Forelimb muscle (tissue), 1 donor: ENCODE results near the gene TSPAN14. TPM values are rescaled to one million over a fixed set of nuclear protein-coding genes. Genes with fewer than 3 reads are reported as not detected.

ENCODE experiments used
- DNase-seq: peaks from one replicate; pipeline ENCODE4 v3.0.0-alpha.2; 2013; ENCODE audit warnings: low read depth
- polyA plus RNA-seq: library from polyadenylated mRNA; unstranded; fragments of 120-200 nt; gene quantifications from one replicate; pipeline ENCODE4 v1.2.1, GENCODE V29; 2013; ENCODE audit not compliant: insufficient read length

TSPAN14 gene
- polyA plus RNA-seq, 1 donor: 37.6 TPM

DNA sequence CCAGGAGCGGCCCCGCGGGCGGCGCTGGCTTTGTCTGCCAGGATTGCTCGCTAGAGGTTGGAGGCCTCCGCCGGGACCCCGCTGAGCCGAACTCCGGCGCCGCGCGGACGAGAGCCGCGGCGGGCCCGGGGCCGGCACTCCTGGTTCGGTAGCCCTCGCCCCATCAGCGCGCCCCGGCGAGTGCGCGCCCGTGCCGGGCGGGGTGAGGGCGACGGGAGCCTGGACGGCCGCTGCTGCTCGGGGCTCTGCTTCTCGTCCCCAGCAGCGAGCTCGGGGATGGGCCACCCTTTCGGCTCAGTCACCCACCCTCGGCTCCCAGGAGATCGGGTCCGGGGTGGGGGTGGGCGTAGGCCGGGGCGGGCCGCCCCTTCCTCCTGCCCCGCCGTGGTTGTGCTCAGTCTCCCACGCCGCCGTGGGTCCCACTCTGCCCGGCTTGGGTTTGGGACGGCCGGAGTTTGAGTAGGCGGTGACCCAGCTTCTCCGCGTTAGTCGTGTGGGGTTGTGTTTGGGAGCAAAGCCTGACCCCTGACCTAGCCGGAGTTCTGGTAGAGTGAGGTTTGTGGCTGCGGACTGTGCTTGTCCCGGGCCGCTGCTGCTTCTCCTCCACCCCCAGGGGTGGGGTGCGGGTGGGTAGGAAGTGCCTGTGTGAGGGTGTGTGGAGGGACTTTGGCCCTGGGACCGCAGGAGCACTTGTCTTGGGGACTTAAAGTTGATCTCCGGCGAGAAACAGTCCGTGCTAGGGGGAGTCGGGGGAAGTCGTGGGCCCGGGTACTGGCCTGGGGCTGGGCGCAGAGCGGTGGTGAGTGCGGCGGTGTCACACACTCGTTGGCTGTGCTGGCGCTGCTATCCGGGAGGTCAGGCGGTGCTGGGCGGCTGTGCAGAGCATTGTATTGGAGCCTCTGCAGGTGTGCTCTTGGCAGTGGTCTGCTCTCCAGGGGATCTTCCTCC is 677 bp downstream of the TSPAN14 start:
- no peak for DNase-seq

DNA sequence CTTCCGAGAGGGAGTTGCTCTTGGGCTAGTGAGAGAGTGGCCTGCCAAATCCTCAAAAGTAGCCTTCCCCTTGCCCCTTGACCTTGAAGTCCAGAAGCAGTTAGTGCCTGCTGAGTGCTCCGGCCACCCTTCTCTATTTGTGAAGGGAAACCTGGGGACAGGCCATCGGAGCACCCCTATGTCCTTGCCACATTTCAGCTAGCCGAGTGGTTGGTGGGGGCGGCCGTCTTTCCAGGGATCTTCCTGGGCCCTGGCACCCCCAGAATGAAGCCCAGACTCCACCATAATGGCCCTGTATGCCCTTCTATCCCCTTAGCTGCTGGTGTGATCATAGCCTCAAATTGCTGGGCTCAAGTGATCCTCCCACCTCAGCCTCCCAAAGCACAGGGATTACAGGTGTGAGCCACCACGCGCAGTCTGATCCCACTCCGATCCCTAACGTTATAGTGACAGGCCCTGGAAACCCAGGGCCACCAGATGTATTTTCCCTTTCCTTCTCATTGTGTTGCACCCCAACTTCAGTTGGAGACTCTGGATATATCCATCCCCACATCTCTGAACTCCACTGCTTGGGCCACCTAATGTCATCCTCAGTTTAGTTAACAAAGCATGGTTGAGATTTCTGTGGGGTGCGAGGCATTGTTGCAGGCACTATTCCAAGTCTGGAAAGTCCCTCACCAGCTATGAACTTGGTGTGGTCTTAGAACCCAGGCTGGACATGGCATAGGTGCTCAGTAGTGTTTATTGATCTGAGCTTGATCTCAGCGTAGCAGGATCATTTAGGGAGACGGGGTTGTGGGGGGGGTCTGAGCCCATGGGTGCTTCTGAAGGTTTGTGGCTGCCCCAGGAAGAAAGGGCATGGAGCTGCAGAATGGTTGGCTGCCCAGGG is 1.6 kb downstream of the TSPAN14 start:
- no peak for DNase-seq

DNA sequence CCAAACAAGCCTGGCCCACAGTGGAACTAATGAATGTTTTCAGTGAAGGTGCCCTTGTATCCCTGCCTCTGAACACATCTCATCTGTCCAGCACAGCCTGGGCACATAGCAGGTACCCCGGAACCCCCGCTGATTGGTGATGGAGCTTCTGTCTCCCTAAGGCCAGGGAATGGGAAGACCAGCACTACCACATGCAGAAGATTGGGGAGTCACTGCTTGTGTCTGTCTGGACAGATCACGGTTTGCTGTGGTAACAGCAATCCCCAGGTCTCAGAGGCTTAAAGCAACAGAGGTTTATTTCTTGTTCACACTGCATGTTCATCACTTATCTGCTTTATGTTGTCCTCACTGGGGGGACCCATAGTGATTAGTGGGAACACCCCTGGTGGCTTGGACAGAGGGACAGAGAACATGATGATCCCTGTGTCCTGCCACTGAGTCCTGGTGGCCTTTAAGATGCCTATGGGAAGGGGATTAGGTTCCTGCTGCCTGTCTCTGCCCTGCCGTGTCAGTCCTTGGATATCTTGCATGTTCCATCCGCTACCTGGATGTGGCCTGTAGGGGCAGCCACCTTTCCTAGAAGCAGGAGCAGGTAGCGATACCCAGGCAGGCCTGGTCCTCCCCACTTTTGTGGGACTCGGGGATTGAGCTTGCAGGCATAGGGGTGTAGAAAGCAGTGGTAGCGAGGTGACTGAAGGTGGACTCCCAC is 3.6 kb downstream of the TSPAN14 start:
- no peak for DNase-seq

DNA sequence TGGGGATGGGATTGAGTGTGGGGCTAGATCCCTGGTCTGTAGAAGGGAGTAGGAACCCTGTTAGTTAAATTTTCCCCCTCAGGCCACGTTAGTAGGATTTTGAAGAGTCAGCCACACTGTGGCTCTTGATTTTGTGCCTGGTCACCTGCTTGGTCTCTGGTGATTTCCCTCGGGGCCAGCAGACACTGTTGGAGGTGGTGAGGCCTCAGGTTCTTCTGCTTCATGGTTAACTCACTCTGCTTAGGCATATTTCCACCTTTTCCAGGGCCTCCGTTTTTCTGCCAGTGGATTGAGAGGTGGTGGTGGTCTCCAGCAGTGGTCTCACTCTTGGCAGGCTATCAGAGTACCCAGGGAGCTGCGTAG is 4.1 kb downstream of the TSPAN14 start:
- DNase-seq: no peak

DNA sequence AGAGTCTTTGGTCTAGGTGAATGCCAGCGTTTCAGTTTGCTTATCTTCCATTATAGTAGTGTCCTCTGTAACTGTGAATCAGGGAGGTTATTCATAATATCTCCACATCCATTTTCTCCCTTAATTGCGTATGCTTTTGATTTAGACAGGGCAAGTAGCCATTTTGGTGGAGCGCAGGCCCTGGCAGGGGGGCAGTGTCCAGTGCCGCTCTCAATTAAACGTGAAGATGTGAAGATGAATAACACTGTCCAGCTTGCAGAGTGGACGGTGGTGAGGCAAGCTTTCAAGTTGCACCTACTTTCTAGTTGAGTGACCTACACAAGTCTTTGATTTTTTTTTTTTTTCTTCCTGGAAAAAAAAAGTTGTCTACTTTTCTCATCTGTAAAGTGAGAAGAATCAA is 4.5 kb downstream of the TSPAN14 start:
- DNase-seq: no peak

DNA sequence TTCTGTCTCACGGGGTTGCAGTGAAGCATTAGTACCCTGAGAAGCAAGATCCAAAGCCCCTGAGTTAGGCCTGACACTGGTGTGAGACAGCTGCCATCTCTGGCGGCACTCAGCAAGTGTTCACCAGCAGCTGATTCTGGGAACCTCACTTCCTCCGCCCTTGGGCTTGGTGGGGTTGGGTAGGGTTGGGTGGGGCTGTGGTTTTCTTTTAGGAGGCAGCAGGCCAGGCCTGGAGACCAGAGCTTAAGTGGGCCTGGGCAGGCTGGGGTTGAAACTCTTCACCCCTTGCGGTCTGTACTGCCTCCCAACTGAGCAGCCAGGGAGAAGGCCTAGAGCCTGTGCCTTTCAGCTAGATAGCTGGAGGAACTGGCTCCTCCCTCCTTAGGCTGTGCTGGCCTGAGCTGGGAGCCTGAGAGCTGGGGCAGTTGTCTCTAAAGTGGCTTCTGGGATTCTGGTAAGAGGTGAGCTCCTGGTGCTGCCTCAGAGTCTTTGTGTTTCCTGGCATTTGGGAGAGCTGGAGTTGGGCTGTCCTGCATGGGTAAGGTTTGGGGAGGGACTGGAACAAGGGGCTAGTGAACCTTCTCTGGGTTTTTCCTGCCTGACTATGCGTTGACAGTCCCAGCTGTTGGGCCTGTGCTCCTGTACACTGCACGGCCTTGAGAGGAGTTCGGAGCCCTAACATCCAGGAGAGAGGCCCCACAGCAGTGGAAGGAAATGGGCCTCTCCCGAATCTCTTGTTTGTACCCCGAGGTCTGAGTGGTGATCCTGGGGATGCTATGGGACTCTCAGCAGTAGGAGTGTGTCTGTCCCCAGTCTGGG is 5.1 kb downstream of the TSPAN14 start:
- DNase-seq: no peak

DNA sequence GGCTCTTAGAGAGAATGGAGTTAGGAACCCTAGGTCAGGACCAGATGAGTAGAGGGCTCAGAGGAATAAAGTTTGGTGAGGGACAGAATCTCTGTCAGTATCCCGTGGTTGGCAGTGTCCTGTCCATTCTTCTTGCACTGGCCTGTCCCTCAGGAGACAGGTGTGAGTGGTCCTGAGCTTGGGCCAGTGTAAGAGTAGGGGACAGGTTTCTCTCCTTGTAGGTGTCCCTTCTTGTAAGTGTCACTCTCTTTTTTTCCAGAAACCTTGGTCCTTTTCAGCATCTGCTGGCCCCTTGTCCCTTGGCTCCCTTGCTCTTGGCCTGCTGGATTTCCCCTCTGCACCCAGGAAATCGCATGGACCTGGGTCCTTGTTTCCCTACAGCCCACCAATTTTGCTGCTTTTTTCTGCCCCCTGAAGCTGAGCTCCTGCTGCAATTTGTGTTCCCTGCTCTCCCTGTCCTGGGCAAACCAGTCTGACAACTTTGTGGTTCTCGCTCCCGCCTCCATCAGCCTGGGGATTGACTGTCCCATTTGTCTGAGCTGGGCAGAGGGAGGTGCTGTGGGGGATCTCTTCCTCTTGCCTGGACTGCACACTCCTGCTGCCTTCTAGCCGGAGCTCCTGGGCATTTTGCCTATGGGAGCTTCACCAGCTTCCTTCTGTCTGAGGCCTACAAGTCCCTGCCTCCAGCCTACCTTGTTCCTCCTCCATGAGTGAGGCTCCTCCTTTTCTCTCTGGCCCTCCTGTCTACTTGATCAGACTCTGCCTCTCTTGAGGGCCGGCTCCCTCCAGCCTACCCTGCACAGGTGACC is 6.5 kb downstream of the TSPAN14 start:
- DNase-seq: no peak

DNA sequence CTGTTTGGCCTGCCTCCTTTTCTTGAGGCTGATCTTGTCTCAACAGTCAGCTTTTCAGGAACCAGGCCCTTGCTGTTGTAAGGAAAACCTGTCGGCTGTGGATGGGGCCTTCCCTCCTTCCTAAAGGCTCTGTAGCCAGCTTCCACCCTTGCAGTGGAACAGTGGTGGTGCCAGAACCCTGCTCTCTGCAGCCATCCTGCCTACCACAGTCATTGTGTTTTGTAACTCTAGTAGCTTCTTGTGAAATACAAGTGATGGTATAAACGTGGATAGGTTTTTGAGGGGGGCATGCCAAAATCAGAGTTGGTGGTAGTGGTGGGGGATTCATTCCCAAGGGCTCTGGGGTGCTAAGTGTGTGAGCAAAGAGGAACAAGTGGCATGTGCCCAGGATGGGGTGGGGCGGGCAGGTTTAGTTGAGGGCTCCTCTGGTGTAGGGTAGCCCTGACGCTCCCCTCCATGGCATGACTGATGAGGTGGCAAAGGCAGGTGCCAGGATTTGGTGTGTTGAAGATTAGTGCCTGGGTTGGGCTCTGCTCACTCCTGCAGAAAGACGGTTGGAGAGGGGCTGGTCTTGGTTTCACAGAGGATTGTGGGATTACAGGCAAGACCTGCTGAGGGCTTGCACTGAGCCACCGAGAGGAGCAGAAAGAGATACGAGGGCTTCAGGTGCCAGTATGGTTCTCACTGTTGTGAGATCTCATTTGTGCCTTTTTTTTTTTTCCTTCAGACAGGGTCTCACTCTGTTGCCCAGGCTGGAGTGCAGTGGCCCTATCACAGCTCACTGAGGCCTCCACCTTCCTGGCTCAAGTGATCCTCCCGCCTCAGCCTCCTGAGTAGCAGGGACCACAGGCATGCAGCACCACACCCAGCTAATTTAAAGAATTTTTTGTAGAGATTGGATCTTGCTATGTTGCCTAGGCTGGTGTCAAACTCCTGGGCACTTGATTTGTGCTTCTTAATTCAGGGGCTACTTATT is 7.4 kb downstream of the TSPAN14 start:
- DNase-seq: no peak

DNA sequence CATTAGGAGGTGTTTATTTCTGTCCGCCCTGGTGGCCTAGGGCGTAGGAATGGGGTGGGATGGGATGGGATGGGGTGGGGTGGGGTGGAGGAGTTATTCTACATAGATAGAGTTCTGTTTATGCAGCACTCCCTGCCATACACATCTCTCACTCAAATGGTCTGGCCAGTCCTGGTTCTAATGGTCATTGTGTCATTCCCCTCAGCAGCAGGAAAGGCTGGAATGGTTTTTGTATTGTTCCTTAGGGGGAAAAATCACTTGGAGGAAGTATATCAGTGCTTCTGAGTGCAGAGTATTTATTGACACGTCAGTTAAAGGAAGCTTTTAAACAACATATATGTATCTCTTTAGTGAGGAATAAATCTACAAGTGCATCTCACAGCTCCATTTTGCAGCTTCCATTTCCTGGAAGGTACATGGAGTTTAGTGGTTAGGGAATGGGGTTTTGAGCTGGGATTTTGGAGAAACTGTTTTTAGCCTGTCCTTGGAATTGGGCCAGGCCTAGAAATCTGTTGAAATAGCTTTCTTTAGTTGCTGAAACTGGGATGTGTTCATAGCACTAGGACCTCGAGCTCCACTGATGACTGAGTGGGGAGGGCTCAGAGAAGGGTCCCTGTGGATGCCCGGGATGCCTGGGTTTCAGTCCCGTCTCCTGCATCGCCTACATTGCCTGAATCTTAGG is 8.3 kb downstream of the TSPAN14 start:
- no peak for DNase-seq

DNA sequence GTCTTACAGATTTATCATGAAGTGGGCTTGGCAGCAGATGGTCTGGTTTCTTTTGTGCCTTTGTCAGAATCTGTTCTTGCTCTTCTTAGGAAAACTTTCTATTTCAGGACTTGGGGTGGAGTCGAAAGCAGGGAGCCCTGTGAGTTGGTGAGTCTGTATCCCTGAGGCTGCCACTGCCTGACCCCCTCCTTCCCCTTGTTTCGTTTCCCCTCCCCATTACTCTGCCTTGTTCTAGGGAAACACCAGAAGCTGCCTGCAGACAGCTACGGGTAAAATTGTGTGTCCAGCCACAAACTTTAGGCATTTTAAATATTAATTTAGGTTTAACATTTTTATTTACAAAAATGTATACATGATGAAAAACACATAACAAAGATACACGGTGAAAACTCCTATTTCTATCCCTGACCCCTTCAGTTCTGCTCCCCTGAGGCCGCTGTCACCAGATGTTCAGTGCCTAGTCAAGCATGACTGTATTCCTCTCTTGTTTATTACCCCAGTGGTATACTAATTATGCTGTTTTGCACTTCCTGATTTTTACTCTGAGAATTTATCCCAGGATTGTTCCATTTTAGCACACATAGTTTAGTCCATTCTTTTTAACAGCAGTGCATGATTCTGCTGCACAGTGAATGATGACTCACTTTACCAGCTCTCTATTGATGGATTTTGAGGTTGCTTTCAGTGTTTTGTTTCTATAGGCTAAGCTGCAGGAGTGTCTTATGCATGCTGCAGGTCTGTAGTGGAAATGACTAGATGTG is 9.1 kb downstream of the TSPAN14 start:
- DNase-seq: no peak

DNA sequence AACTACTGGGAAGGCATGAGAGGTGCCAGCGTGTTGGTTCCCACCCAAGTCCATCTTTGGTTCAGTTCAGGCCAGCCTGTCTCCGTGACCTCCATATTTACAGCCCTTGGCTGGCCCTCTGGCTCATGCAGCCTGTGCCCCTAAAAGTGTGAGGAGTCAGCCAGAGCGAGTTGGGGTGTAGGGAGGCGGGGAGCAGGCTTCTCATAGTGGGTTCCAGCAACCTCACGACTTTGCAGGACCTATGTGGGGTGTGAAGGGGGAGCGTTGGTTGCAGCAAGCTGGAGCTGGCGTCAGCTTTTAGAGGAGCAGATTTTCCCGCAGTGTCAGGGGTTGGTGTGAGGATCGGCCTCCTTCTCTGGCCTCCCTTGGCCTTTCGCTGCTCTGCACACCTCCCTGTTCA is 9.8 kb downstream of the TSPAN14 start:
- no peak for DNase-seq

DNA sequence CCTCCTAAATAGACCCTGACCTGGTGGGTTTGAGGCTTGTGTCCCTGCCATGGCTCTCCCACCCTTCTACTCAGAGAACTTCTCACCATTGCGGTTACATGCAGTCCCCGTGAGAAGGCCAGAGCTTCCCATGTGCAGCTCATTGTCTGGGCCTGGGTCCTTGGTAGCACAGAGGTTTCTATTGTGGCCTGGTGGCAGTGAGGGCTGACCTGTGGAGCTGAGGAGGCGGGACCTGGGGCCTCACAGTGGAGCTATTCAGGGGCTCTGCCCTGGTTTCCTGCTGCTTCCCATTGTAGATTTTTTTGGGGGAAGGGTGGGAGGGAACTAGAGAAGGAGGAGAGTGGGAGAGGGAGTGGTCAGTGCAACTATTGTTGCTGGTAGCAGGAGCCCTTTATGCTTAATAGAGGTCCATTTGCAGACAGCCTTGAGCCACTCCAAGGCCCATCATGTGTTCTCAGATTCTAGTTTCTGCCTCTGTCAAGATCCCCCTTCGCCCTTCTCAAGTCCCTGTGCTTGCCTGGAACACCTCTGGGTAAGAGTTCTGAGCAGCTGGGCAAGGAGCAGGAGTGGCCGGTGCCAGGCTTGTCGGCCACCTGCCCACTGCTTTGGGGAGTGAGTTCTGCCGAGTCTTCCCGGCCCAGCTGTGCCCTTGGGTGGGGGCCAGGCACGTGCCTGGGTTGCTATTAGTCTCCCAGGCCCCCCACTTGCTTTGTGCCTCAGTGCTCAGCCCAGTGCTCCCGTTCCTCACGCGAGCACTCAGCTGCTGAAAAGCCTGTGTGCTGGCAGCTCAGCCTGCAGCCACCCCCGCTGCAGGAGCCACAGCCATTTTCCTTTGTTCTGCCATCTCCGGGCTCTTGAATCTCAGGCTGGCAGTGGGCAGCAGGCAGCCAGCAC is 10.7 kb downstream of the TSPAN14 start:
- no peak for DNase-seq

DNA sequence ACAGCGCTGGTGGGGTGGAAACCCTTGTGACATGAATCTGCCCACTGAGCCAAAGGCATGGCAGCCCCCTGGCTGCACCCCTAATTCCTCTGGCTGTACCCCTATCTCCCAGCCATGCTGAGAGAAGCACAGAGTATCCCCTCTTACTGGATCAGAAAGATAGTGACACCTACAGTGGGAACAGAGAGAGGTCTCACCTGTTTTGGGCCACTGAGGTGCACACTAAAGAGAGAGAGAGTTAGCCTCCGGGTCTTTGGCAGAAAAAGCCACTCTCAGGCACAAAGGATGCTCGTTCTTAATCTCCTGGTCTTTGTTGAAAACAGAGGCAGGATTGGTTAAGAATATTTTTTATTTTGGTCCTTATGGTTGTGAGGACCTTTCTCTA is 11.3 kb downstream of the TSPAN14 start:
- DNase-seq: no peak

DNA sequence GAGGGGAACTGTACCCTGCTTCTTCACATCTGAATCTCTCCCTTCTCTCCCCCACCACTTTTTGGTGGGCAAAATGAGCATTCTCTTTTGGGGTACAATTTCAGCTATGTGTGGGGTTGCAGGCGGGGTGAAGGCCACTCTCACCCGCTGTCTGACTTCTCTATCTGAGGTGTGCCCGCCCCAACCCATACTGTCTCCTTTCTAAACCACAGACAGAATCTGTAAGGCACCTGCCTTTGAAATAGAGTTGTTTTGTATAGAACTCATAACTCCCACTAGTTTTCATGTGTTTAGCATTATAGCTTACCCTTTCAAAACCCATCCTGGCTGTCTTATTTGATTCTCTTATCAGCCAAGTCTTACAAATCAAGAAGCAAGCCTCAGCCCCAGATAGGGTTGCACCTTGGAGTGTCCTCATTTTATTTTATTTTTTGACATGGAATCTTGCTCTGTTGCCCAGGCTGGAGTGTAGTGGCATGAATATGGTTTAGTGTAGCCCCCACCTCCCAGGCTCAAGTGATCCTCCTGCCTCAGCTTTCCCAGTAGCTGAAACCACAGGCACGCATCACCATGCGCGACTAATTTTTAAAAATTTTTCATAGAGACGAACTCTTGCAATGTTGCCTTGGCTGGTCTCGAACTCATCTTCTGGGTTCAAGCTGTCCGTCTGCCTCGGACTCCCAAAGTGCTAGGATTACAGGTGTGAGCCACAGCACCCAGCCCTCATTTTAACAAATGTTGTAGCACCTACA is 11.9 kb downstream of the TSPAN14 start:
- DNase-seq: no peak

DNA sequence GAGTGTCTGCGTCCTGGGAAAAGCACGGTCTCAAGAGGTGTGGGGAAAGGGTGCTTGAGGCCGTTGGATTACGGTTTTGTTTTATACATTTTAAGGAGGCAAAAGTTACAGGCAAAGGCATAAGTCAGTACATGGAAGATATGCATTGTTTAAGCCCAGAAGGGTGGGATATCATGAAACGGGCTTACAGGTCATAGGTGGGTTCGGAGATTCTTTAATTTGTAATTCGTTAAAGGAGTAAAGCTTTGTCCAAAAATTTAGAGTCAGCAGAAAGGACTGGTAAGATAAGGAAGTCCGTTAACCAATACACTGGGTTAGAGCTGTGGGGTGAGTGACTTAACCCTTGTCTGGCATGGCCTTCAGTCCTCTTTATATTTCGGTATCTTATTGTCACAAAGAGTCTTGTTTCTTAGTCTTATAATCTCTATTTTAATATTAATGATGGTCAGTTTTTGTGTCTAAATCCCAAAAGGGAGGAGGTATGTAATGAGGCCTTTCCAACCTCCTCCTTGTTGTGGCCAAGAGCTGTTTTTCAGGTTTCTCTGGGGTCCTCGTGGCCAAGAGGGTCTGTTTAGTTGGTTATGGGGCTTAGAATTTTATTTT is 12.7 kb downstream of the TSPAN14 start:
- no peak for DNase-seq

DNA sequence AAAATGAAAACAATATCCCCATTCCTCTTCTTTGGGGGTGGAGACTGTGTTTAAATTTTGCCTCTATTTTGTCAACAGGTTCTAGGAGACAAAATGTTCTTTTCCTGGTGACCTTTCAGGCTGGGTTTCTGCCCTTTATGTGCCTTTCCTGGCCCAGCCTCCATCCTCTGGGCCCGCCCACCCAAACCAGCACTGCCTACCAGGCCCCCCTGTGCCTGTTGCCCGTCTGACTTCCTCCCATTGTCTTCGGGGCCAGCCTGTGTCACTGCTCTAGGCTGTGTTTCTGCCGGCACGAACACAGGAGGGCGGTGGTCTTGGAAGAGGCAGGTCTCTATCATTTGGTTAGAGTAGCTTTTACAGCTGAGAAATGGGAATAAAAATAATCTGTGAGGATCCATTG is 13.9 kb downstream of the TSPAN14 start:
- no peak for DNase-seq
